H1 (cell line): ENCODE data around the gene CALHM3. TPM values are rescaled to one million over a fixed set of nuclear protein-coding genes. Genes with fewer than 3 reads are reported as not detected.

Experiments used
- CTCF ChIA-PET: fragments of 300-600 bp; sonication (Branson Sonifier 250); formaldehyde crosslinking; loops from one replicate; lab custom pipeline; 2021; ENCODE audit not compliant: partially characterized antibody; lab: Charles Lee
- POLR2A ChIA-PET: fragments of 300-600 bp; sonication (Branson Sonifier 250); formaldehyde crosslinking; loops from one replicate; lab custom pipeline; 2021; ENCODE audit warnings: inconsistent platforms; ENCODE audit not compliant: partially characterized antibody; lab: Charles Lee
- DNase-seq, 2 experiments: peaks; one replicate each; pipeline versions ENCODE4 v3.0.0 to v3.0.0-alpha.2; 2010 to 2022; ENCODE audit warnings: low spot score in 2 of 2, low read depth in 1 of 2, mixed read lengths in 1 of 2
- FAIRE-seq: peaks from 2 replicates; lab custom pipeline; 2011; peaks lifted over from hg19 to GRCh38; lab: Jason Lieb, UNC
- H2AFZ ChIP-seq: 2 replicates; pipeline ENCODE4 v1.8.1; 2012; ENCODE audit warnings: low read length, inconsistent platforms
- H2AK5ac ChIP-seq: 2 replicates; pipeline ENCODE4 v1.6.1; 2013; ENCODE audit warnings: low read depth, low read length
- H2BK120ac ChIP-seq: replicated peaks from 2 replicates; pipeline ENCODE3; 2013; ENCODE audit warnings: low read depth, low read length, inconsistent platforms
- H2BK12ac ChIP-seq: 2 replicates; pipeline ENCODE4 v1.6.1; 2013; ENCODE audit warnings: low read depth, low read length
- H2BK15ac ChIP-seq: 2 replicates; pipeline ENCODE4 v1.6.1; 2013; ENCODE audit warnings: low read length
- H2BK20ac ChIP-seq: 2 replicates; pipeline ENCODE4 v1.6.1; 2013; ENCODE audit warnings: low read length
- H2BK5ac ChIP-seq: 2 replicates; pipeline ENCODE4 v1.6.1; 2013; ENCODE audit warnings: low read depth, low read length
- H3K14ac ChIP-seq: 2 replicates; pipeline ENCODE4 v1.6.1; 2013; ENCODE audit warnings: inconsistent platforms; ENCODE audit not compliant: insufficient read length
- H3K18ac ChIP-seq: 2 replicates; pipeline ENCODE4 v1.6.1; 2013; ENCODE audit warnings: low read length; ENCODE audit errors: extremely low read depth
- H3K23ac ChIP-seq: 2 replicates; pipeline ENCODE4 v1.6.1; 2013; ENCODE audit warnings: inconsistent platforms; ENCODE audit not compliant: insufficient read length
- H3K23me2 ChIP-seq: 2 replicates; pipeline ENCODE4 v1.6.1; 2013; ENCODE audit warnings: low read depth, low read length
- H3K27ac ChIP-seq: 2 replicates; pipeline ENCODE4 v1.6.1; 2011; ENCODE audit warnings: low read depth, low read length, inconsistent platforms
- H3K27me3 ChIP-seq, 4 experiments: replicated peaks in 1 of 4; 1 replicate in 1 of 4; 2 replicates in 3 of 4; pipeline versions ENCODE4 v1.6.1 to v1.8.1; 2011 to 2013; ENCODE audit warnings: low read length in 3 of 4, mild to moderate bottlenecking in 3 of 4, inconsistent platforms in 2 of 4, mixed read lengths in 2 of 4, moderate library complexity in 1 of 4; ENCODE audit not compliant: control insufficient read depth in 3 of 4, insufficient read depth in 3 of 4; ENCODE audit errors: extremely low read depth in 1 of 4
- H3K36me3 ChIP-seq, 4 experiments: 2 replicates each; pipeline versions ENCODE4 v1.6.1 to v1.8.1; 2011 to 2013; ENCODE audit warnings: mild to moderate bottlenecking in 4 of 4, low read length in 3 of 4, moderate library complexity in 2 of 4, control low read depth in 1 of 4, inconsistent platforms in 1 of 4; ENCODE audit not compliant: insufficient read depth in 4 of 4, control insufficient read depth in 2 of 4
- H3K4ac ChIP-seq: replicated peaks from 2 replicates; pipeline ENCODE3; 2013; ENCODE audit warnings: low read length, low read depth, mixed read lengths, inconsistent platforms; ENCODE audit not compliant: insufficient read length
- H3K4me1 ChIP-seq, 4 experiments: replicated peaks in 1 of 4; 1 replicate in 1 of 4; 2 replicates in 3 of 4; pipeline versions ENCODE4 v1.6.1 to v1.8.1; 2011 to 2013; ENCODE audit warnings: low read length in 3 of 4, inconsistent platforms in 2 of 4, mixed read lengths in 1 of 4; ENCODE audit not compliant: insufficient read depth in 4 of 4, control insufficient read depth in 3 of 4
- H3K4me2 ChIP-seq, 2 experiments: 2 replicates each; pipeline versions ENCODE4 v1.6.1 to v1.8.1; 2011 to 2013; ENCODE audit warnings: low read depth in 2 of 2, low read length in 2 of 2, control low read depth in 1 of 2, inconsistent platforms in 1 of 2, mild to moderate bottlenecking in 1 of 2; ENCODE audit not compliant: insufficient read depth in 1 of 2
- H3K4me3 ChIP-seq, 4 experiments: fragments of 200-600, 300-600 bp in 1 of 4; sonication (generic), shearing (Covaris generic), sonication (Bioruptor Twin) in 1 of 4; 2 replicates each; pipeline versions ENCODE4 v1.5.1 to v1.8.1; 2011 to 2016; ENCODE audit warnings: low read length in 4 of 4, low read depth in 3 of 4, control low read depth in 2 of 4, inconsistent platforms in 2 of 4, mild to moderate bottlenecking in 2 of 4, mixed read lengths in 1 of 4, moderate library complexity in 1 of 4; ENCODE audit not compliant: insufficient read depth in 2 of 4; ENCODE audit errors: extremely low read depth in 1 of 4
- H3K56ac ChIP-seq: replicated peaks from 2 replicates; pipeline ENCODE3; 2013; ENCODE audit warnings: low read depth, mild to moderate bottlenecking, mixed read lengths, low read length, inconsistent platforms; ENCODE audit not compliant: insufficient read length
- H3K79me1 ChIP-seq: 2 replicates; pipeline ENCODE4 v1.6.1; 2013; ENCODE audit warnings: low read depth, low read length, control low read depth
- H3K79me2 ChIP-seq, 2 experiments: 2 replicates each; pipeline versions ENCODE4 v1.6.1 to v1.8.1; 2012 to 2013; ENCODE audit warnings: low read length in 2 of 2, mild to moderate bottlenecking in 2 of 2, inconsistent platforms in 1 of 2; ENCODE audit not compliant: insufficient read depth in 2 of 2, control insufficient read depth in 1 of 2
- H3K9ac ChIP-seq, 4 experiments: replicated peaks in 1 of 4; 1 replicate in 1 of 4; 2 replicates in 3 of 4; pipeline versions ENCODE4 v1.6.1 to v1.8.1; 2011 to 2013; ENCODE audit warnings: low read depth in 3 of 4, low read length in 3 of 4, control low read depth in 2 of 4, mild to moderate bottlenecking in 2 of 4, moderate library complexity in 2 of 4, inconsistent platforms in 1 of 4; ENCODE audit errors: extremely low read depth in 1 of 4
- H3K9me3 ChIP-seq, 2 experiments: 2 replicates each; pipeline versions ENCODE4 v1.6.1 to v1.8.1; 2012 to 2013; ENCODE audit warnings: mild to moderate bottlenecking in 2 of 2, moderate library complexity in 2 of 2, control low read depth in 1 of 2, inconsistent platforms in 1 of 2, low read depth in 1 of 2, low read length in 1 of 2, mixed read lengths in 1 of 2; ENCODE audit not compliant: insufficient read depth in 2 of 2
- H4K20me1 ChIP-seq, 2 experiments: replicated peaks in 1 of 2; 2 replicates each; pipeline versions ENCODE3 to v1.8.1; 2011 to 2013; ENCODE audit warnings: inconsistent platforms in 2 of 2, low read length in 2 of 2, mild to moderate bottlenecking in 1 of 2; ENCODE audit not compliant: insufficient read depth in 2 of 2, control insufficient read depth in 1 of 2
- H4K5ac ChIP-seq: 2 replicates; pipeline ENCODE4 v1.6.1; 2013; ENCODE audit warnings: low read length, low read depth, mixed read lengths, inconsistent platforms; ENCODE audit not compliant: insufficient read length
- H4K8ac ChIP-seq: 2 replicates; pipeline ENCODE4 v1.8.0; 2013; ENCODE audit warnings: mild to moderate bottlenecking, moderate library complexity, low read length, inconsistent platforms; ENCODE audit not compliant: insufficient read depth; ENCODE audit errors: extremely low read depth
- H4K91ac ChIP-seq: replicated peaks from 2 replicates; pipeline ENCODE3; 2013; ENCODE audit warnings: low read length, mixed read lengths, inconsistent platforms; ENCODE audit not compliant: insufficient read length
- CREB1 ChIP-seq: IDR thresholded peaks from 2 replicates; pipeline ENCODE4 v1.6.1; 2012; ENCODE audit warnings: inconsistent platforms
- EP300 ChIP-seq, 2 experiments: IDR thresholded peaks; 1 replicate in 1 of 2; 2 replicates in 1 of 2; pipeline ENCODE4 v1.6.1; 2011 to 2012; ENCODE audit warnings: low read depth in 2 of 2, low read length in 2 of 2, mild to moderate bottlenecking in 2 of 2, borderline replicate concordance in 1 of 2, inconsistent platforms in 1 of 2, moderate library complexity in 1 of 2
- MAX ChIP-seq: IDR thresholded peaks from 2 replicates; pipeline ENCODE4 v1.6.1; 2012; ENCODE audit warnings: inconsistent platforms
- TCF12 ChIP-seq: IDR thresholded peaks from 2 replicates; pipeline ENCODE4 v1.6.1; 2011; ENCODE audit warnings: low read depth, mild to moderate bottlenecking, low read length
- TEAD4 ChIP-seq: IDR thresholded peaks from 2 replicates; pipeline ENCODE4 v1.6.1; 2012; ENCODE audit warnings: low read depth, low read length, inconsistent platforms, mixed read lengths
- whole genome bisulfite sequencing, 2 experiments: shearing (Covaris generic) in 1 of 2; methylation state at CpG; one replicate each; pipeline versions ENCODE4 v1.1.6 to v1.1.7; 2013 to 2015; ENCODE audit warnings: low lambda C conversion rate in 2 of 2, mixed read lengths in 2 of 2, inconsistent platforms in 1 of 2, low coverage in 1 of 2, missing lambda C conversion rate in 1 of 2; ENCODE audit not compliant: insufficient replicate concordance in 2 of 2, insufficient coverage in 1 of 2, insufficient read length in 1 of 2; ENCODE audit errors: extremely low coverage in 1 of 2, missing lambda C conversion rate in 1 of 2; 5-methylcytosine and 5-hydroxymethylcytosine counted together
- polyA plus RNA-seq, 7 experiments: library from polyadenylated mRNA; depleted of rRNA in 3 of 7; stranded (reverse) in 5 of 7; unstranded in 2 of 7; fragments of >200 nt in 5 of 7; fragments of 200-250 nt in 2 of 7; gene quantifications; 1 replicate in 5 of 7; 2 replicates in 1 of 7; 4 replicates in 1 of 7; pipeline versions ENCODE4 v1.2.1 to v1.2.3, GENCODE V29; 2011 to 2013; ENCODE audit warnings: missing spikeins in 2 of 7, mixed read lengths in 2 of 7
- total RNA-seq: library from RNA; stranded (reverse); fragmentation: NEBNext Ultra II Directional; extraction: Animal tissue kit (Norgen Biotek cat#: 25700); gene quantifications from 2 replicates; pipeline ENCODE4 v1.2.1, GENCODE V29; 2021

The CALHM3 gene
- total and polyA plus RNA-seq, 2 of the 8 experiments (the other 6 are each of a cell fraction or from before 2014, with no cell fraction given), result 0.17 to 0.60 TPM

- 73% methylated on average over 3 of the region's 4 CpGs; no CpG with 5 or more reads in 1 of the 2 experiments for WGBS, 2 experiments
- H3K23me2 ChIP-seq, result no peaks in the 10 kb centered on the region; the same call in 1 of the 2 replicates
- H2BK20ac ChIP-seq, result no peak overlapping the region
- no peak overlapping the region for H3K23ac ChIP-seq
- H2BK15ac ChIP-seq, result no peak overlapping the region
- no peak overlapping the region for H3K4ac ChIP-seq
- ChIA-PET CTCF (no interaction called here), POLR2A (no interaction called here)
- H3K79me2 ChIP-seq, result no peaks in the 10 kb centered on the region
- H4K5ac ChIP-seq, result no peak overlapping the region
- H3K18ac ChIP-seq, result no peak overlapping the region
- no peak overlapping the region for H2BK12ac ChIP-seq
- H3K4me1 ChIP-seq, result no peaks in the 10 kb centered on the region
- no peak overlapping the region for H2AK5ac ChIP-seq
- TF ChIP-seq EP300 (IDR thresholded peaks at IDR 0.05; ENCODE audit: borderline replicate concordance in 1 of 2, low read depth in 2 of 2, low read length in 2 of 2) (no peak), TCF12 (no peak), CREB1 (no peak), MAX (no peak), TEAD4 (no peak)
- no peak overlapping the region for H3K9ac ChIP-seq
- no peak overlapping the region for H3K27ac ChIP-seq
- FAIRE-seq, result no peak
- H3K4me3 ChIP-seq, result no peak overlapping the region
- H2AFZ ChIP-seq, result no peak overlapping the region
- H3K14ac ChIP-seq, result no peak overlapping the region
- no peak overlapping the region for H4K8ac ChIP-seq
- no peaks in the 10 kb centered on the region for H3K79me1 ChIP-seq
- H3K27me3 ChIP-seq, result no peaks in the 10 kb centered on the region; a peak in 1 of 7 replicates
- no peaks in the 10 kb centered on the region for H3K9me3 ChIP-seq
- H3K56ac ChIP-seq, result no peak overlapping the region
- H2BK5ac ChIP-seq, result no peak overlapping the region
- no peak overlapping the region for H2BK120ac ChIP-seq
- DNase-seq, result no peak
- H4K91ac ChIP-seq, result no peak overlapping the region
- H3K36me3 ChIP-seq, result no peaks in the 10 kb centered on the region
- no peaks in the 10 kb centered on the region for H4K20me1 ChIP-seq
- no peak overlapping the region for H3K4me2 ChIP-seq
Observed at GRCh38 chr10:103519798-103520197, 40.8 kb upstream of the CALHM3 start.
